ENCODE results near the gene SLC35F3. TPM values are rescaled to one million over a fixed set of nuclear protein-coding genes. Genes with fewer than 3 reads are reported as not detected.

The SLC35F3 gene
- total and polyA plus RNA-seq, 9 of the 15 experiments (the other 6 are each of a cell fraction or from before 2014, with no cell fraction given), result 0.04 to 0.07 (median 0.04) TPM; not detected in 6

DNA sequence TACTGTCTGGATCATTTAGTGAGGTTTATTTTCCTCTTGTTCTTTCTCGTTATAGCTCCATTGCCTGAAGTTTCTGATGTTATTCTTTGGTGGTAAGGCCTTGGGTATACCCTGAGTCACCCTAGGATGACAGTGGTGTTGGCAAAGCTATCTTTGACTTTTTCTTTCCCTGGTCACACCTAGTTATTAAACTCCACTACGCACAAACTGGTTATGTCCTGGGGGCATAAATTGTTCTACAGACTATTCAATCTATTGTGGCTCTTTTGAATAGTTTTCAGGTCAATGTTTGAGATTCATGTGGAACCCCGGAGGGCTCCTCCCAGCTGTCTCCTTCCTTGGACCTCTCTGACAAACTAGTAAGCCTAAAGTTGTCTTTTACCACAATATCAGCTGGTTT lies 157.7 kb downstream of the SLC35F3 start (continued):
- TF ChIP-seq, protein P1, sequence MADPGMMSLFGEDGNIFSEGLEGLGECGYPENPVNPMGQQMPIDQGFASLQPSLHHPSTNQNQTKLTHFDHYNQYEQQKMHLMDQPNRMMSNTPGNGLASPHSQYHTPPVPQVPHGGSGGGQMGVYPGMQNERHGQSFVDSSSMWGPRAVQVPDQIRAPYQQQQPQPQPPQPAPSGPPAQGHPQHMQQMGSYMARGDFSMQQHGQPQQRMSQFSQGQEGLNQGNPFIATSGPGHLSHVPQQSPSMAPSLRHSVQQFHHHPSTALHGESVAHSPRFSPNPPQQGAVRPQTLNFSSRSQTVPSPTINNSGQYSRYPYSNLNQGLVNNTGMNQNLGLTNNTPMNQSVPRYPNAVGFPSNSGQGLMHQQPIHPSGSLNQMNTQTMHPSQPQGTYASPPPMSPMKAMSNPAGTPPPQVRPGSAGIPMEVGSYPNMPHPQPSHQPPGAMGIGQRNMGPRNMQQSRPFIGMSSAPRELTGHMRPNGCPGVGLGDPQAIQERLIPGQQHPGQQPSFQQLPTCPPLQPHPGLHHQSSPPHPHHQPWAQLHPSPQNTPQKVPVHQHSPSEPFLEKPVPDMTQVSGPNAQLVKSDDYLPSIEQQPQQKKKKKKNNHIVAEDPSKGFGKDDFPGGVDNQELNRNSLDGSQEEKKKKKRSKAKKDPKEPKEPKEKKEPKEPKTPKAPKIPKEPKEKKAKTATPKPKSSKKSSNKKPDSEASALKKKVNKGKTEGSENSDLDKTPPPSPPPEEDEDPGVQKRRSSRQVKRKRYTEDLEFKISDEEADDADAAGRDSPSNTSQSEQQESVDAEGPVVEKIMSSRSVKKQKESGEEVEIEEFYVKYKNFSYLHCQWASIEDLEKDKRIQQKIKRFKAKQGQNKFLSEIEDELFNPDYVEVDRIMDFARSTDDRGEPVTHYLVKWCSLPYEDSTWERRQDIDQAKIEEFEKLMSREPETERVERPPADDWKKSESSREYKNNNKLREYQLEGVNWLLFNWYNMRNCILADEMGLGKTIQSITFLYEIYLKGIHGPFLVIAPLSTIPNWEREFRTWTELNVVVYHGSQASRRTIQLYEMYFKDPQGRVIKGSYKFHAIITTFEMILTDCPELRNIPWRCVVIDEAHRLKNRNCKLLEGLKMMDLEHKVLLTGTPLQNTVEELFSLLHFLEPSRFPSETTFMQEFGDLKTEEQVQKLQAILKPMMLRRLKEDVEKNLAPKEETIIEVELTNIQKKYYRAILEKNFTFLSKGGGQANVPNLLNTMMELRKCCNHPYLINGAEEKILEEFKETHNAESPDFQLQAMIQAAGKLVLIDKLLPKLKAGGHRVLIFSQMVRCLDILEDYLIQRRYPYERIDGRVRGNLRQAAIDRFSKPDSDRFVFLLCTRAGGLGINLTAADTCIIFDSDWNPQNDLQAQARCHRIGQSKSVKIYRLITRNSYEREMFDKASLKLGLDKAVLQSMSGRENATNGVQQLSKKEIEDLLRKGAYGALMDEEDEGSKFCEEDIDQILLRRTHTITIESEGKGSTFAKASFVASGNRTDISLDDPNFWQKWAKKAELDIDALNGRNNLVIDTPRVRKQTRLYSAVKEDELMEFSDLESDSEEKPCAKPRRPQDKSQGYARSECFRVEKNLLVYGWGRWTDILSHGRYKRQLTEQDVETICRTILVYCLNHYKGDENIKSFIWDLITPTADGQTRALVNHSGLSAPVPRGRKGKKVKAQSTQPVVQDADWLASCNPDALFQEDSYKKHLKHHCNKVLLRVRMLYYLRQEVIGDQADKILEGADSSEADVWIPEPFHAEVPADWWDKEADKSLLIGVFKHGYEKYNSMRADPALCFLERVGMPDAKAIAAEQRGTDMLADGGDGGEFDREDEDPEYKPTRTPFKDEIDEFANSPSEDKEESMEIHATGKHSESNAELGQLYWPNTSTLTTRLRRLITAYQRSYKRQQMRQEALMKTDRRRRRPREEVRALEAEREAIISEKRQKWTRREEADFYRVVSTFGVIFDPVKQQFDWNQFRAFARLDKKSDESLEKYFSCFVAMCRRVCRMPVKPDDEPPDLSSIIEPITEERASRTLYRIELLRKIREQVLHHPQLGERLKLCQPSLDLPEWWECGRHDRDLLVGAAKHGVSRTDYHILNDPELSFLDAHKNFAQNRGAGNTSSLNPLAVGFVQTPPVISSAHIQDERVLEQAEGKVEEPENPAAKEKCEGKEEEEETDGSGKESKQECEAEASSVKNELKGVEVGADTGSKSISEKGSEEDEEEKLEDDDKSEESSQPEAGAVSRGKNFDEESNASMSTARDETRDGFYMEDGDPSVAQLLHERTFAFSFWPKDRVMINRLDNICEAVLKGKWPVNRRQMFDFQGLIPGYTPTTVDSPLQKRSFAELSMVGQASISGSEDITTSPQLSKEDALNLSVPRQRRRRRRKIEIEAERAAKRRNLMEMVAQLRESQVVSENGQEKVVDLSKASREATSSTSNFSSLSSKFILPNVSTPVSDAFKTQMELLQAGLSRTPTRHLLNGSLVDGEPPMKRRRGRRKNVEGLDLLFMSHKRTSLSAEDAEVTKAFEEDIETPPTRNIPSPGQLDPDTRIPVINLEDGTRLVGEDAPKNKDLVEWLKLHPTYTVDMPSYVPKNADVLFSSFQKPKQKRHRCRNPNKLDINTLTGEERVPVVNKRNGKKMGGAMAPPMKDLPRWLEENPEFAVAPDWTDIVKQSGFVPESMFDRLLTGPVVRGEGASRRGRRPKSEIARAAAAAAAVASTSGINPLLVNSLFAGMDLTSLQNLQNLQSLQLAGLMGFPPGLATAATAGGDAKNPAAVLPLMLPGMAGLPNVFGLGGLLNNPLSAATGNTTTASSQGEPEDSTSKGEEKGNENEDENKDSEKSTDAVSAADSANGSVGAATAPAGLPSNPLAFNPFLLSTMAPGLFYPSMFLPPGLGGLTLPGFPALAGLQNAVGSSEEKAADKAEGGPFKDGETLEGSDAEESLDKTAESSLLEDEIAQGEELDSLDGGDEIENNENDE (IDR thresholded peaks at IDR 0.05; ENCODE audit: low read depth, low read length), result no peak
- TF ChIP-seq ZBED1 (IDR thresholded peaks at IDR 0.05), result no peak
- TF ChIP-seq FOXM1 (IDR thresholded peaks at IDR 0.05; ENCODE audit: low read depth), result no peak
- TF ChIP-seq FOXM1 (CRISPR knock-in tag; IDR thresholded peaks at IDR 0.05; ENCODE audit: low read depth), result no peak
- TF ChIP-seq, protein P2, sequence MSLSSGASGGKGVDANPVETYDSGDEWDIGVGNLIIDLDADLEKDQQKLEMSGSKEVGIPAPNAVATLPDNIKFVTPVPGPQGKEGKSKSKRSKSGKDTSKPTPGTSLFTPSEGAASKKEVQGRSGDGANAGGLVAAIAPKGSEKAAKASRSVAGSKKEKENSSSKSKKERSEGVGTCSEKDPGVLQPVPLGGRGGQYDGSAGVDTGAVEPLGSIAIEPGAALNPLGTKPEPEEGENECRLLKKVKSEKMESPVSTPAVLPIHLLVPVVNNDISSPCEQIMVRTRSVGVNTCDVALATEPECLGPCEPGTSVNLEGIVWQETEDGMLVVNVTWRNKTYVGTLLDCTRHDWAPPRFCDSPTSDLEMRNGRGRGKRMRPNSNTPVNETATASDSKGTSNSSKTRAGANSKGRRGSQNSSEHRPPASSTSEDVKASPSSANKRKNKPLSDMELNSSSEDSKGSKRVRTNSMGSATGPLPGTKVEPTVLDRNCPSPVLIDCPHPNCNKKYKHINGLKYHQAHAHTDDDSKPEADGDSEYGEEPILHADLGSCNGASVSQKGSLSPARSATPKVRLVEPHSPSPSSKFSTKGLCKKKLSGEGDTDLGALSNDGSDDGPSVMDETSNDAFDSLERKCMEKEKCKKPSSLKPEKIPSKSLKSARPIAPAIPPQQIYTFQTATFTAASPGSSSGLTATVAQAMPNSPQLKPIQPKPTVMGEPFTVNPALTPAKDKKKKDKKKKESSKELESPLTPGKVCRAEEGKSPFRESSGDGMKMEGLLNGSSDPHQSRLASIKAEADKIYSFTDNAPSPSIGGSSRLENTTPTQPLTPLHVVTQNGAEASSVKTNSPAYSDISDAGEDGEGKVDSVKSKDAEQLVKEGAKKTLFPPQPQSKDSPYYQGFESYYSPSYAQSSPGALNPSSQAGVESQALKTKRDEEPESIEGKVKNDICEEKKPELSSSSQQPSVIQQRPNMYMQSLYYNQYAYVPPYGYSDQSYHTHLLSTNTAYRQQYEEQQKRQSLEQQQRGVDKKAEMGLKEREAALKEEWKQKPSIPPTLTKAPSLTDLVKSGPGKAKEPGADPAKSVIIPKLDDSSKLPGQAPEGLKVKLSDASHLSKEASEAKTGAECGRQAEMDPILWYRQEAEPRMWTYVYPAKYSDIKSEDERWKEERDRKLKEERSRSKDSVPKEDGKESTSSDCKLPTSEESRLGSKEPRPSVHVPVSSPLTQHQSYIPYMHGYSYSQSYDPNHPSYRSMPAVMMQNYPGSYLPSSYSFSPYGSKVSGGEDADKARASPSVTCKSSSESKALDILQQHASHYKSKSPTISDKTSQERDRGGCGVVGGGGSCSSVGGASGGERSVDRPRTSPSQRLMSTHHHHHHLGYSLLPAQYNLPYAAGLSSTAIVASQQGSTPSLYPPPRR (CRISPR knock-in tag; IDR thresholded peaks at IDR 0.05; ENCODE audit: borderline replicate concordance), result no peak

Data from K562 (cell line).